ENCODE data around the gene BSDC1. TPM values are rescaled to one million over a fixed set of nuclear protein-coding genes. Genes with fewer than 3 reads are reported as not detected.

Gene BSDC1
- total and polyA plus RNA-seq, 2 of the 13 experiments (the other 11 are each of a cell fraction or from before 2014, with no cell fraction given), result 40.3 to 64.2 TPM

GRCh38 chr1:32350785-32351398 is 43.3 kb downstream of the BSDC1 start (continued):
- no peak for TF ChIP-seq KIAA2018 (CRISPR knock-in tag; IDR thresholded peaks at IDR 0.05; ENCODE audit: borderline replicate concordance)
- TF ChIP-seq HNF1B (CRISPR knock-in tag; IDR thresholded peaks at IDR 0.05), result 0 out of 2 replicates have a peak, but pooled peaks have one; percentile 23
- peak; percentile 65; the same call in 1 of the 2 replicates for TF ChIP-seq ZNF280D (CRISPR knock-in tag; IDR thresholded peaks at IDR 0.05)
- no peak for TF ChIP-seq XRCC5 (optimal IDR thresholded peaks at IDR 0.05; ENCODE audit: low read length)
- TF ChIP-seq ZNF607 (CRISPR knock-in tag; IDR thresholded peaks at IDR 0.05; ENCODE audit: borderline replicate concordance), result 0 out of 2 replicates have a peak, but pooled peaks have one; percentile 71
- TF ChIP-seq MXI1 (IDR thresholded peaks at IDR 0.05; ENCODE audit: borderline replicate concordance, low read depth, low read length), result peak; percentile 31; the same call in 1 of the 3 replicates
- TF ChIP-seq CREB3 (CRISPR knock-in tag; IDR thresholded peaks at IDR 0.05), result no peak
- TF ChIP-seq MLXIP (CRISPR knock-in tag; IDR thresholded peaks at IDR 0.05; ENCODE audit: borderline replicate concordance), result peak; percentile 67; the same call in 1 of the 2 replicates

Measured in HepG2 (cell line).